Measurements from ENCODE around the gene EEF1AKMT2.

DNA sequence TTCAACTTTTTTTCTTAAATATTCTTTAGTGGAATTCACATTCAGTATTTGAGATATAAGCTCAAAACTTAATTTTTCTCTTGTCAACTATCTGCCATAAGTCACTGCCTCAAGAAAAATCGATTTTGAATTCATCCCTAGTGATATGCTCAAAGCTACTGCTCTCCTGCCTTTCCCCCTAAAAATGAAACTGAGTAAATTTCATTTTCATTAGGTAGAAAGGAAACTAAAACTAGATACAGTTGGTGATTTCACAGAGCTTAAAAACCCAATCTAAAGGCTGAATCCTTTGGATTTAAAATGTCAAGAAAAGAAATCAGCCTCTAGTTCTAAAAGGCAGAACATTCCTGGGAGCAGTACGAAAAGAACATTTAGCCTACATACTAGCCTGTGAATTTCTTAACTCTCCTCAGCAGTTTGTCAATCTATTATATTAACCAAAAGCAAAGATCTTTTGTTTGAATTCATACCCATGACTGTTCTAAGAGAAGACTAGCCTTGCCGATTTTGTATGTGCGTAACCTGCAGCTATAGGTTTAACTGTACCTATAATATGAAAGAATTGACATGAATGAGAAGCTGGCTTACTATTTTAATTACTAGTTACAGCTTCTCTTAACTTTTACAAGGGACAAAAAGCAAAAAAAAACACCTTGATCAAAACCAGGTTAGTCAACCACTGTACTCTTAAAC, 42.6 kb downstream of the EEF1AKMT2 start:
- no peak for TF ChIP-seq POLR2A (IDR thresholded peaks at IDR 0.05)
- TF ChIP-seq, protein P1, sequence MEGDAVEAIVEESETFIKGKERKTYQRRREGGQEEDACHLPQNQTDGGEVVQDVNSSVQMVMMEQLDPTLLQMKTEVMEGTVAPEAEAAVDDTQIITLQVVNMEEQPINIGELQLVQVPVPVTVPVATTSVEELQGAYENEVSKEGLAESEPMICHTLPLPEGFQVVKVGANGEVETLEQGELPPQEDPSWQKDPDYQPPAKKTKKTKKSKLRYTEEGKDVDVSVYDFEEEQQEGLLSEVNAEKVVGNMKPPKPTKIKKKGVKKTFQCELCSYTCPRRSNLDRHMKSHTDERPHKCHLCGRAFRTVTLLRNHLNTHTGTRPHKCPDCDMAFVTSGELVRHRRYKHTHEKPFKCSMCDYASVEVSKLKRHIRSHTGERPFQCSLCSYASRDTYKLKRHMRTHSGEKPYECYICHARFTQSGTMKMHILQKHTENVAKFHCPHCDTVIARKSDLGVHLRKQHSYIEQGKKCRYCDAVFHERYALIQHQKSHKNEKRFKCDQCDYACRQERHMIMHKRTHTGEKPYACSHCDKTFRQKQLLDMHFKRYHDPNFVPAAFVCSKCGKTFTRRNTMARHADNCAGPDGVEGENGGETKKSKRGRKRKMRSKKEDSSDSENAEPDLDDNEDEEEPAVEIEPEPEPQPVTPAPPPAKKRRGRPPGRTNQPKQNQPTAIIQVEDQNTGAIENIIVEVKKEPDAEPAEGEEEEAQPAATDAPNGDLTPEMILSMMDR (IDR thresholded peaks at IDR 0.05): no peak

Data from right lobe of liver (tissue), 4 donors.